ENCODE measurements around the gene FAM124B.

Gene FAM124B

DNA sequence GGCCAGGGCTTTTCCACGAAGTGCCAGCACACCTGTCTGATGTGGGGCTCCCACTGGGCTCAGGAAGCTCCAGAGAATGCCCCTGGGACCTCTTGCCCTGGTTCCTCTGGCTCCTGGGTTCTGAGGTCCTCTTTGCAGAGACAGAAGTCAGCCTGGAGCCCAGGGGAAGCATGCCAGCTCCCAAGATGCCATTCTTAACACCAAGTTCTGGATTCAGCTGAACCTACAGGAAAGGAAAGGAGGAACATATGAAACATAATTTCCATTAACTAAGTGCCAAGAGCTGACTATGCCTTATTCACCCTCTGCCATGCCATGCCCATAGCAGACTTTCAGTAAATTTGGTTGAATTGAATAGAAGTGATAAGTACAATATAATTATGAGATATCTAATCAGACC is 21.9 kb downstream of the FAM124B start:
- TF ChIP-seq EZH2phosphoT487 (IDR thresholded peaks at IDR 0.05; ENCODE audit: low read depth), result no peak
- Histone ChIP-seq H3K27ac (ENCODE audit: low read length) (no peak overlapping the region), H2AFZ (ENCODE audit: low read depth, low read length) (no peak overlapping the region), H3K36me3 (replicated peaks; ENCODE audit: low read depth, low read length) (no peaks in the 10 kb centered on the region), H3K4me3 (ENCODE audit: low read length) (no peak overlapping the region), H3K9me3 (ENCODE audit: insufficient read depth, low read length) (no peaks in the 10 kb centered on the region), H3K4me1 (ENCODE audit: low read length) (peaks cover 6% of the 10 kb centered on the region; the same call in 1 of the 2 replicates), H3K79me2 (ENCODE audit: low read length) (no peaks in the 10 kb centered on the region), H3K27me3 (ENCODE audit: low read depth, low read length) (no peaks in the 10 kb centered on the region), H4K20me1 (ENCODE audit: insufficient read depth, low read length) (no peaks in the 10 kb centered on the region), H3K9ac (ENCODE audit: low read length) (no peak overlapping the region), H3K4me2 (ENCODE audit: low read length) (no peak overlapping the region)

GRCh38 chr2:224379172-224379571 is 22.7 kb downstream of the FAM124B start:
- H2AFZ ChIP-seq (ENCODE audit: low read depth, low read length), result no peak overlapping the region
- H3K27ac ChIP-seq (ENCODE audit: low read length), result no peak overlapping the region

DNA sequence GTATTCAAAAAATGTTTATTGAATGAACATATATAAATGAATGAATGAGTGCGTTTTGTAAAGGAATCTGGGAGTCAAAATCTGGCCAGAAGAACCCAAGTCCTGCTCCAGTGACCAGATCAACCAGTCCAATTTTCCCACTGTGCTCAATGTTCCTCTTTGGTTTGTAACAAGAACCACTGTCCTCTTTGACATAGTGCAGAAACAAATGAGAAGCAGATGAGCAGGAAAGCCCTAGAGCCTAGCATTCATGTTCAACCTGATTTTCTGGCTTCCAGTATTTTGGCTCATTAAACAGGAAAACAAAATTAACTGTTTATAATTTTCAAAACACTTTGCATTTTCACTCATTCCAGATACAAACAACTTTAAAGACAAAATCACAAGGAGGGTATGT is 23.2 kb downstream of the FAM124B start:
- Histone ChIP-seq H4K20me1 (ENCODE audit: insufficient read depth, low read length) (no peaks in the 10 kb centered on the region), H3K4me3 (ENCODE audit: low read length) (no peak overlapping the region), H3K27me3 (ENCODE audit: low read depth, low read length) (no peaks in the 10 kb centered on the region), H3K9ac (ENCODE audit: low read length) (no peak overlapping the region), H3K36me3 (replicated peaks; ENCODE audit: low read depth, low read length) (no peaks in the 10 kb centered on the region), H3K4me1 (ENCODE audit: low read length) (peaks cover 6% of the 10 kb centered on the region; the same call in 1 of the 2 replicates), H3K4me2 (ENCODE audit: low read length) (no peak overlapping the region), H3K9me3 (ENCODE audit: insufficient read depth, low read length) (no peaks in the 10 kb centered on the region), H3K79me2 (ENCODE audit: low read length) (no peaks in the 10 kb centered on the region), H3K27ac (ENCODE audit: low read length) (no peak overlapping the region), H2AFZ (ENCODE audit: low read depth, low read length) (no peak overlapping the region)
- TF ChIP-seq EZH2phosphoT487 (IDR thresholded peaks at IDR 0.05; ENCODE audit: low read depth), result no peak
- TF ChIP-seq, protein P1, sequence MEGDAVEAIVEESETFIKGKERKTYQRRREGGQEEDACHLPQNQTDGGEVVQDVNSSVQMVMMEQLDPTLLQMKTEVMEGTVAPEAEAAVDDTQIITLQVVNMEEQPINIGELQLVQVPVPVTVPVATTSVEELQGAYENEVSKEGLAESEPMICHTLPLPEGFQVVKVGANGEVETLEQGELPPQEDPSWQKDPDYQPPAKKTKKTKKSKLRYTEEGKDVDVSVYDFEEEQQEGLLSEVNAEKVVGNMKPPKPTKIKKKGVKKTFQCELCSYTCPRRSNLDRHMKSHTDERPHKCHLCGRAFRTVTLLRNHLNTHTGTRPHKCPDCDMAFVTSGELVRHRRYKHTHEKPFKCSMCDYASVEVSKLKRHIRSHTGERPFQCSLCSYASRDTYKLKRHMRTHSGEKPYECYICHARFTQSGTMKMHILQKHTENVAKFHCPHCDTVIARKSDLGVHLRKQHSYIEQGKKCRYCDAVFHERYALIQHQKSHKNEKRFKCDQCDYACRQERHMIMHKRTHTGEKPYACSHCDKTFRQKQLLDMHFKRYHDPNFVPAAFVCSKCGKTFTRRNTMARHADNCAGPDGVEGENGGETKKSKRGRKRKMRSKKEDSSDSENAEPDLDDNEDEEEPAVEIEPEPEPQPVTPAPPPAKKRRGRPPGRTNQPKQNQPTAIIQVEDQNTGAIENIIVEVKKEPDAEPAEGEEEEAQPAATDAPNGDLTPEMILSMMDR (IDR thresholded peaks at IDR 0.05; ENCODE audit: low read depth, low read length), result no peak

More at GRCh38 chr2:224379172-224379571, 22.7 kb downstream of the FAM124B start:
- Histone ChIP-seq H3K79me2 (ENCODE audit: low read length) (no peaks in the 10 kb centered on the region), H3K4me3 (ENCODE audit: low read length) (no peak overlapping the region), H3K9ac (ENCODE audit: low read length) (no peak overlapping the region), H3K36me3 (replicated peaks; ENCODE audit: low read depth, low read length) (no peaks in the 10 kb centered on the region), H4K20me1 (ENCODE audit: insufficient read depth, low read length) (no peaks in the 10 kb centered on the region), H3K9me3 (ENCODE audit: insufficient read depth, low read length) (no peaks in the 10 kb centered on the region), H3K4me2 (ENCODE audit: low read length) (no peak overlapping the region), H3K4me1 (ENCODE audit: low read length) (peaks cover 6% of the 10 kb centered on the region; the same call in 1 of the 2 replicates), H3K27me3 (ENCODE audit: low read depth, low read length) (no peaks in the 10 kb centered on the region)
- TF ChIP-seq, protein P1 (IDR thresholded peaks at IDR 0.05; ENCODE audit: low read depth, low read length), result no peak
- no peak for TF ChIP-seq EZH2phosphoT487 (IDR thresholded peaks at IDR 0.05; ENCODE audit: low read depth)

DNA sequence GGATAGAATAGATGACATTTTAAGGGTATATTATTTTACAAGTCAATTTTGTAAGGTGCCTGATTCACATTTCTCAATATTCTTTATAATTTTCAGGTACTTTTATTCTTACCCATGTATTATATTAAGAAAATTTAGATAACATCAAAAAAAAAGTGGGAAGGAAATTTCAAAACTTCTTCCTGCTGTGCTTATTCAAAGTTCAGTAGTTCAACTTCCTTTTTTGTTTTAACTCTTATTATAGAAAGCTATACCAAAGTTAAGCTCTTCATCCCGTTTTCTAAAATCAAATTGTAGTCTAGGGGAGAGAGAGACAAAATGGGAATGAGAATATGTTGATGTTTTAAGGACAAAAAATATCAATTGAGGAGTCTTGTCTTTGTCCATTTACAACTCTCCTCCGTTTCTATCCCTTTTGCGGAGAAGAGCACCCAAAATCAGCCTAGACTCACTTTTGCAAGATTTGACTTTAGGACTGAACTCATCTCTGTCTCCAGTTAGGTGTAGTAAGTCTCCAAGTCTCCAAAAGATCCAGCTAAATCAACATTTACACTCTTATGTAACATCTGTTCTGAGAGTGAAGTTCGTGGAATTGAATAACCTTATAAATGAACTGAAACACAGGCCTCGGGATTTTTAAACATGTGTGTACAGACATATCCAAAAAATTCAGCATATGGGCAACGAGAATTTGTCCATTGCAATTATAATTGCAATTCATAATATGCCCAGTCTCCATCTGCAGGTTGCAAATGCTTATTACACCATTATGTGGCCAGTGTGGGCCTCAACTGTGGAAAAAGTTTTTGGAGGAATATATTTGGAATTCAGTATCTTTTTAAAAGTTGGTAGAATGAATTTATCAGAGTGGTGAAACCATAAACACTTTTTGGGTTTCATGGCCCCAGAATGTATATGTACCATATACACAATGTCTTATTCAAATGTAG is 23.9 kb downstream of the FAM124B start:
- H4K20me1 ChIP-seq (ENCODE audit: insufficient read depth, low read length), result no peaks in the 10 kb centered on the region
- TF ChIP-seq, protein P1 (IDR thresholded peaks at IDR 0.05; ENCODE audit: low read depth, low read length), result peak; percentile 17; the same call in 1 of the 2 replicates
- TF ChIP-seq EZH2phosphoT487 (IDR thresholded peaks at IDR 0.05; ENCODE audit: low read depth), result no peak
- H3K79me2 ChIP-seq (ENCODE audit: low read length), result no peaks in the 10 kb centered on the region
- no peak overlapping the region for H3K9ac ChIP-seq (ENCODE audit: low read length)
- no peak overlapping the region for H3K27ac ChIP-seq (ENCODE audit: low read length)
- H2AFZ ChIP-seq (ENCODE audit: low read depth, low read length), result no peak overlapping the region
- H3K27me3 ChIP-seq (ENCODE audit: low read depth, low read length), result no peaks in the 10 kb centered on the region
- H3K4me3 ChIP-seq (ENCODE audit: low read length), result no peak overlapping the region
- no peak overlapping the region for H3K4me2 ChIP-seq (ENCODE audit: low read length)
- peaks cover 6% of the 10 kb centered on the region; the same call in 1 of the 2 replicates for H3K4me1 ChIP-seq (ENCODE audit: low read length)
- H3K36me3 ChIP-seq (replicated peaks; ENCODE audit: low read depth, low read length), result no peaks in the 10 kb centered on the region
- no peaks in the 10 kb centered on the region for H3K9me3 ChIP-seq (ENCODE audit: insufficient read depth, low read length)

Measured in OCI-LY3 (cell line).